K562 (cell line): ENCODE results near the gene SAMD11. TPM values are rescaled to one million over a fixed set of nuclear protein-coding genes. Genes with fewer than 3 reads are reported as not detected.
A peak's percentile ranks its signal among the peaks of the same experiment; 100 is the strongest.

Experiments
- ADNP ChIP-seq: fragments of 200-800 bp; sonication (Bioruptor generic); IDR thresholded peaks from 2 replicates; pipeline ENCODE4 v1.6.1; 2016; ENCODE audit warnings: missing genetic modification characterization, missing compliant biosample characterization
- CHCHD3 ChIP-seq: fragments of 250-450 bp; sonication (Bioruptor Pico); IDR thresholded peaks from 2 replicates; pipeline ENCODE4 v2.1.2; 2022; ENCODE audit warnings: mild to moderate bottlenecking
- CREM ChIP-seq: IDR thresholded peaks from 2 replicates; pipeline ENCODE4 v1.6.1; 2014; ENCODE audit warnings: antibody characterized with exemption, low read depth
- DMBX1 ChIP-seq: fragments of 250-450 bp; sonication (Bioruptor Pico); IDR thresholded peaks from 2 replicates; pipeline ENCODE4 v1.8.0; 2022; ENCODE audit warnings: inconsistent platforms, mild to moderate bottlenecking, moderate library complexity, borderline replicate concordance
- EHMT2 ChIP-seq: fragments of 450-650 bp; IDR thresholded peaks from 2 replicates; pipeline ENCODE4 v1.6.1; 2018; ENCODE audit warnings: antibody characterized with exemption
- HDAC8 ChIP-seq: fragments of 450-650 bp; IDR thresholded peaks from 2 replicates; pipeline ENCODE4 v1.6.1; 2016; ENCODE audit warnings: mild to moderate bottlenecking, missing genetic modification characterization, moderate library complexity, missing compliant biosample characterization
- HNRNPL ChIP-seq: fragments of 200-400 bp; formaldehyde crosslinking; IDR thresholded peaks from 2 replicates; pipeline ENCODE4 v1.6.1; 2017; ENCODE audit warnings: low read depth, mild to moderate bottlenecking, low read length
- KLF10 ChIP-seq: fragments of 250-450 bp; sonication (Bioruptor Pico); IDR thresholded peaks from 2 replicates; pipeline ENCODE4 v1.6.1; 2021; ENCODE audit warnings: matching md5 sums
- MCM5 ChIP-seq: fragments of 450-650 bp; IDR thresholded peaks from 2 replicates; pipeline ENCODE4 v1.6.1; 2016; ENCODE audit warnings: low read depth
- NCOA2 ChIP-seq, 2 experiments: fragments of 450-650 bp; IDR thresholded peaks; 2 replicates each; pipeline ENCODE4 v1.6.1; 2018; ENCODE audit warnings: mild to moderate bottlenecking in 2 of 2, moderate library complexity in 1 of 2; ENCODE audit not compliant: partially characterized antibody in 2 of 2
- RFX1 ChIP-seq: fragments of 450-650 bp; IDR thresholded peaks from 2 replicates; pipeline ENCODE4 v1.6.1; 2016; ENCODE audit warnings: mild to moderate bottlenecking, moderate library complexity
- ZFP30 ChIP-seq: fragments of 250-450 bp; sonication (Bioruptor Pico); IDR thresholded peaks from 2 replicates; pipeline ENCODE4 v1.8.0; 2022; ENCODE audit warnings: moderate library complexity, mild to moderate bottlenecking, inconsistent platforms, borderline replicate concordance
- ZNF217 ChIP-seq: sonication (generic); formaldehyde crosslinking; IDR thresholded peaks from 2 replicates; pipeline ENCODE4 v1.8.0; 2022; ENCODE audit warnings: mild to moderate bottlenecking, missing genetic modification reagents
- ZNF764 ChIP-seq: fragments of 250-450 bp; sonication (Bioruptor Pico); IDR thresholded peaks from 2 replicates; pipeline ENCODE4 v1.4.0; 2020; ENCODE audit warnings: low read depth, mild to moderate bottlenecking, moderate library complexity
- polyA plus RNA-seq, 8 experiments: library from polyadenylated mRNA; depleted of rRNA in 4 of 8; stranded (reverse) in 5 of 8; unstranded in 3 of 8; fragments of >200 nt; fragmentation: Nextera tagmentation in 2 of 8; fragmentation: Illumina TruSeq in 1 of 8; extraction: Ambion mirVana in 2 of 8; extraction: Trizol in 1 of 8; gene quantifications; 2 replicates each; pipeline versions ENCODE4 v1.2.1 to v1.2.3, GENCODE V29; 2011 to 2014; ENCODE audit warnings: inconsistent platforms in 1 of 8, missing spikeins in 1 of 8
- total RNA-seq, 7 experiments: library from RNA; depleted of rRNA in 6 of 7; stranded (reverse); fragments of >200 nt in 6 of 7; fragmentation: Illumina TruSeq in 2 of 7; extraction: Trizol in 2 of 7; gene quantifications; 2 replicates each; pipeline versions ENCODE4 v1.2.1 to v1.2.3, GENCODE V29; 2011 to 2021; ENCODE audit warnings: low replicate concordance in 1 of 7
- TF ChIP-seq, protein P1 (sequence below), 2 experiments: fragments of 450-650 bp; formaldehyde crosslinking in 1 of 2; IDR thresholded peaks; 2 replicates each; pipeline versions ENCODE4 v1.4.0 to v1.6.1; 2014 to 2020; ENCODE audit warnings: mild to moderate bottlenecking in 2 of 2, borderline replicate concordance in 1 of 2, low read depth in 1 of 2
- TF ChIP-seq, protein P2 (sequence below), 3 experiments: IDR thresholded peaks in 2 of 3; conservative IDR thresholded peaks in 1 of 3; 2 replicates each; pipeline ENCODE4 v1.5.1; 2011 to 2012; ENCODE audit warnings: low read length in 3 of 3, mild to moderate bottlenecking in 3 of 3, control low read depth in 2 of 3, improper control_type of control experiment in 1 of 3, inconsistent platforms in 1 of 3, low read depth in 1 of 3, mixed read lengths in 1 of 3, moderate library complexity in 1 of 3; ENCODE audit not compliant: insufficient read depth in 2 of 3

SAMD11 gene
- total and polyA plus RNA-seq, 9 of the 15 experiments (the other 6 are each of a cell fraction or from before 2014, with no cell fraction given) = 0.07 to 0.82 (median 0.11) TPM; not detected in 2

DNA sequence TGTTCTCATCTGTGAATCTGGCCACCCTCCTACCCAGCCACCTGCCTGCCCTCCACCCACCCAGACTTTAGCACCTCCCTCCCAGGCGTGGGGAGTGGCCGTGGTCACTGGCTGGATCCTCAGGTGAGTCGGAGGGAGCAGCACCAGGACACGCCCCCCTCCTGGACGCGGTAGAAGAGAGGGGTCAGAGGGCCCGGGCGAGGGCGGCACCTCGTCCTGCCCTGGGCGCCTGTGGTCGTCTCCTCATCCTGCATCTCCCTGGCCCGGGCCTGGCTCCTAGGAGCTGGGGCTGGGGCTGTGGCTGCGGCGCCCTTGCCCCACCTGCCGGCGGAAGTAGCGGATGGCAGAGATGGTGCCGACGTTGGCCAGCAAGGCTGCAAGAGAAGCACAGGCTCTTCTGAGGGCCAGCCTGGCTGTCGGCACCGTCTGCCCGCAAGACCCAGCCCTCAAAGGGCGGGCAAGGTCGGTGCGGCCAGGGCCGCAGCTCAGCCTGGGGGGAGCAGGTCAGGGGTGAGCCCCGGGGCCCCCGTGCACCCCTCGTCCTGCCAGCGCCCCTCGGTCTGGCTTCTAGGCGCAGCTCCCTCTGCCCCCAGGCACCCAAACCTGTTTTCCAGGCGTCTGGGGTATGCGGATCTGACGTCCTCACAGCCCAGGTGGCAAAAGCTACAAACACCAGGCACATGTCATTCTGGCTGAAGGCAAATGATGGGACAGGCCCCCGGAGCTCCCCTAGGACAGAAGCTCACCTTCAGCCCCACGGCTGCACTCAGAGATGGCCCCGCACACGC is 52.4 kb downstream of the SAMD11 start (continued):
- no peak for TF ChIP-seq RFX1
- TF ChIP-seq, protein P1, sequence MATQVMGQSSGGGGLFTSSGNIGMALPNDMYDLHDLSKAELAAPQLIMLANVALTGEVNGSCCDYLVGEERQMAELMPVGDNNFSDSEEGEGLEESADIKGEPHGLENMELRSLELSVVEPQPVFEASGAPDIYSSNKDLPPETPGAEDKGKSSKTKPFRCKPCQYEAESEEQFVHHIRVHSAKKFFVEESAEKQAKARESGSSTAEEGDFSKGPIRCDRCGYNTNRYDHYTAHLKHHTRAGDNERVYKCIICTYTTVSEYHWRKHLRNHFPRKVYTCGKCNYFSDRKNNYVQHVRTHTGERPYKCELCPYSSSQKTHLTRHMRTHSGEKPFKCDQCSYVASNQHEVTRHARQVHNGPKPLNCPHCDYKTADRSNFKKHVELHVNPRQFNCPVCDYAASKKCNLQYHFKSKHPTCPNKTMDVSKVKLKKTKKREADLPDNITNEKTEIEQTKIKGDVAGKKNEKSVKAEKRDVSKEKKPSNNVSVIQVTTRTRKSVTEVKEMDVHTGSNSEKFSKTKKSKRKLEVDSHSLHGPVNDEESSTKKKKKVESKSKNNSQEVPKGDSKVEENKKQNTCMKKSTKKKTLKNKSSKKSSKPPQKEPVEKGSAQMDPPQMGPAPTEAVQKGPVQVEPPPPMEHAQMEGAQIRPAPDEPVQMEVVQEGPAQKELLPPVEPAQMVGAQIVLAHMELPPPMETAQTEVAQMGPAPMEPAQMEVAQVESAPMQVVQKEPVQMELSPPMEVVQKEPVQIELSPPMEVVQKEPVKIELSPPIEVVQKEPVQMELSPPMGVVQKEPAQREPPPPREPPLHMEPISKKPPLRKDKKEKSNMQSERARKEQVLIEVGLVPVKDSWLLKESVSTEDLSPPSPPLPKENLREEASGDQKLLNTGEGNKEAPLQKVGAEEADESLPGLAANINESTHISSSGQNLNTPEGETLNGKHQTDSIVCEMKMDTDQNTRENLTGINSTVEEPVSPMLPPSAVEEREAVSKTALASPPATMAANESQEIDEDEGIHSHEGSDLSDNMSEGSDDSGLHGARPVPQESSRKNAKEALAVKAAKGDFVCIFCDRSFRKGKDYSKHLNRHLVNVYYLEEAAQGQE (IDR thresholded peaks at IDR 0.05; ENCODE audit: borderline replicate concordance) = peak; percentile 70; the same call in 1 of the 2 replicates
- TF ChIP-seq, protein P1 (CRISPR knock-in tag; IDR thresholded peaks at IDR 0.05; ENCODE audit: low read depth) = no peak
- TF ChIP-seq NCOA2 (IDR thresholded peaks at IDR 0.05; ENCODE audit: partially characterized antibody in 2 of 2) = no peak
- TF ChIP-seq DMBX1 (CRISPR knock-in tag) = no peak
- TF ChIP-seq ZNF217 (CRISPR knock-in tag) = no peak
- TF ChIP-seq, protein P2, sequence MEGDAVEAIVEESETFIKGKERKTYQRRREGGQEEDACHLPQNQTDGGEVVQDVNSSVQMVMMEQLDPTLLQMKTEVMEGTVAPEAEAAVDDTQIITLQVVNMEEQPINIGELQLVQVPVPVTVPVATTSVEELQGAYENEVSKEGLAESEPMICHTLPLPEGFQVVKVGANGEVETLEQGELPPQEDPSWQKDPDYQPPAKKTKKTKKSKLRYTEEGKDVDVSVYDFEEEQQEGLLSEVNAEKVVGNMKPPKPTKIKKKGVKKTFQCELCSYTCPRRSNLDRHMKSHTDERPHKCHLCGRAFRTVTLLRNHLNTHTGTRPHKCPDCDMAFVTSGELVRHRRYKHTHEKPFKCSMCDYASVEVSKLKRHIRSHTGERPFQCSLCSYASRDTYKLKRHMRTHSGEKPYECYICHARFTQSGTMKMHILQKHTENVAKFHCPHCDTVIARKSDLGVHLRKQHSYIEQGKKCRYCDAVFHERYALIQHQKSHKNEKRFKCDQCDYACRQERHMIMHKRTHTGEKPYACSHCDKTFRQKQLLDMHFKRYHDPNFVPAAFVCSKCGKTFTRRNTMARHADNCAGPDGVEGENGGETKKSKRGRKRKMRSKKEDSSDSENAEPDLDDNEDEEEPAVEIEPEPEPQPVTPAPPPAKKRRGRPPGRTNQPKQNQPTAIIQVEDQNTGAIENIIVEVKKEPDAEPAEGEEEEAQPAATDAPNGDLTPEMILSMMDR (IDR thresholded peaks at IDR 0.05 in 2 of 3, conservative IDR thresholded peaks at IDR 0.05 in 1 of 3; ENCODE audit: insufficient read depth in 2 of 3, low read depth in 1 of 3, low read length in 3 of 3) = peak; percentile 63 to 74 (median 70)
- TF ChIP-seq MCM5 = no peak
- peak; percentile 74; the same call in 1 of the 2 replicates for TF ChIP-seq HNRNPL
- TF ChIP-seq CHCHD3 (CRISPR knock-in tag) = no peak
- no peak for TF ChIP-seq EHMT2
- TF ChIP-seq KLF10 = no peak
- no peak for TF ChIP-seq ZFP30
- no peak for TF ChIP-seq ZNF764 (CRISPR knock-in tag)
- no peak for TF ChIP-seq HDAC8 (tag)
- TF ChIP-seq ADNP = no peak
- TF ChIP-seq CREM = 0 out of 2 replicates have a peak, but pooled peaks have one; percentile 25
